ENCODE measurements around the gene NRN1L.
A peak's percentile ranks its signal among the peaks of the same experiment; 100 is the strongest.

NRN1L gene

GRCh38 chr16:67892899-67893742 lies 8.4 kb downstream of the NRN1L start, which contains the start of gene PSKH1:
Gene PSKH1 (plus strand): TSS chr16:67893254. CDS start chr16:67908750, 15,496 bp downstream.
- H3K4me3 ChIP-seq (ENCODE audit: low read depth, low read length), result peak within 1 kb of the TSS; percentile 91
- TF ChIP-seq CTCF (conservative IDR thresholded peaks at IDR 0.05; ENCODE audit: low read depth, low read length), result no peak
- peak; percentile 96 for DNase-seq (ENCODE audit: low read depth)

GRCh38 chr16:67893743-67894399 lies 9.2 kb downstream of the NRN1L start:
- DNase-seq (ENCODE audit: low read depth), result no peak
- TF ChIP-seq CTCF (conservative IDR thresholded peaks at IDR 0.05; ENCODE audit: low read depth, low read length), result no peak
- H3K4me3 ChIP-seq (ENCODE audit: low read depth, low read length), result peak overlapping the region; percentile 91

- H3K4me3 ChIP-seq (ENCODE audit: low read depth, low read length), result no peak overlapping the region
- no peak for TF ChIP-seq CTCF (conservative IDR thresholded peaks at IDR 0.05; ENCODE audit: low read depth, low read length)
- DNase-seq (ENCODE audit: low read depth), result peak; percentile 82
These were observed 12.5 kb downstream of the NRN1L start for GRCh38 chr16:67897231-67897630.

- no peak overlapping the region for H3K4me3 ChIP-seq (ENCODE audit: low read depth, low read length)
- no peak for TF ChIP-seq CTCF (conservative IDR thresholded peaks at IDR 0.05; ENCODE audit: low read depth, low read length)
- no peak for DNase-seq (ENCODE audit: low read depth)
These were observed 17.0 kb downstream of the NRN1L start for GRCh38 chr16:67901734-67902133.

GRCh38 chr16:67902831-67903230 lies 18.1 kb downstream of the NRN1L start:
- H3K4me3 ChIP-seq (ENCODE audit: low read depth, low read length), result no peak overlapping the region
- TF ChIP-seq CTCF (conservative IDR thresholded peaks at IDR 0.05; ENCODE audit: low read depth, low read length), result no peak
- no peak for DNase-seq (ENCODE audit: low read depth)

- DNase-seq (ENCODE audit: low read depth), result no peak
- no peak overlapping the region for H3K4me3 ChIP-seq (ENCODE audit: low read depth, low read length)
- no peak for TF ChIP-seq CTCF (conservative IDR thresholded peaks at IDR 0.05; ENCODE audit: low read depth, low read length)
These were observed 22.9 kb downstream of the NRN1L start for GRCh38 chr16:67907397-67908180.

All from choroid plexus epithelial cell (primary cell).